Measurements from ENCODE around the gene SLCO3A1. TPM values are rescaled to one million over a fixed set of nuclear protein-coding genes. Genes with fewer than 3 reads are reported as not detected.

The SLCO3A1 gene
- total RNA-seq, 4 donors from 2014 or later, result 12.1 to 22.3 (median 13.5) TPM

DNA sequence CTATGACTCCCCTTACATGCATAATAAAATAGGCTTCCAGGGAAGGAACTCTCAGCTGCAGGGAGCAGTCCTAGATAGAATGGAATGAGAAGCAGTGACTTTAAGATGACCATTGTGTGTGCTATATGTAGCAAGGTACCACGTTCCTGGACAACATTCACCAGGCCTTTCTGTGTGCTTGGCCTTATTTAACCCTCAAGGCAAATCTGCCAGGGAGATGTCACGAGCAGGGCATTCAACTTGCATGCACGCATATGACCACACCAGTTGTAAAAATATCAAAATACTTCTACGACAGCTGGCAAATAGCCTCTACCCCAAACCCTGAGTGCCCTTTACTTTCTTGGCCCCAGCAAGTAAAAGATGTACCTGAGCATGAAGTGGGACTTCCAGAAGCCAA lies 342.8 kb downstream of the SLCO3A1 start:
- no peak for TF ChIP-seq CTCF (IDR thresholded peaks at IDR 0.05; ENCODE audit: low read depth)

DNA sequence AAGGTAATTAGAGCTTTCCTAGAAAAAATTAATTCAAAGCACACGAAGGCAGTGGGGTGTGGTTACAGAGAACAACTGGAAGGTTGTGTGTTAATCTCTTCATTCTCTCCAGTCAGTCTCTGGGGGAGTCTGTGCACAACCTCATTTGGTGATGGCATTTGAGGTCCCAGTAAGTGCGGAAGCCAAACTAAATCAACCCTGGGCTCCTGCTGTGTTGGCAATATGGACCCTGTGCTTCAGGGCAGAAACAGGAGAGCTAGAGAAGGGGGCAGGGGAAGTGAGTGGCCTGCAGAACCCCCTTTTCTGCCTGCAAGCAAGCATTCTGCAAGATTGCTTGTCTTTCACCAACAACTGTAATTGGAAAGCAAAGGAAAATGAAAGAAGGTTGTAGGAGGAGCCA lies 344.2 kb downstream of the SLCO3A1 start:
- TF ChIP-seq CTCF (IDR thresholded peaks at IDR 0.05; ENCODE audit: low read depth), result no peak

DNA sequence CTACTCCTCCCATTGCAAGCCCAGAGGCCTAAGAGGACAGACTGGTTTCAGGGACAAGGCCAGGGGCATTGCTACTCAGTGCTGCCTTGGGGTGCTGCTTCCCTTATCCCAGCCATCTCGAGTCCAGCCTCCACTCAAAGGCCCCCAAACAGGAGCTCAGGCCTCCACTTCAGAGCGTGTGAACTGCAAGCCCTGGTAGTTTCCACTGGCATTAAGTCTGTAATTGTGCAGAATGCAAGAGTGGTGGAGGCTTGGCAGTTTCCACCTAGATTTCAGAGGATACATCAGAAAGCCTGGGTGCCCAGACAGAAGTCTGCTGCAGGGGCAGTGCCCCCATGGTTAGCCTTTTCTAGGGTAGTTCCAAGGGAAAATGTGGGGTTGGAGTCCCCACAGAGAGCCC lies 347.4 kb downstream of the SLCO3A1 start:
- TF ChIP-seq CTCF (IDR thresholded peaks at IDR 0.05; ENCODE audit: low read depth), result no peak

DNA sequence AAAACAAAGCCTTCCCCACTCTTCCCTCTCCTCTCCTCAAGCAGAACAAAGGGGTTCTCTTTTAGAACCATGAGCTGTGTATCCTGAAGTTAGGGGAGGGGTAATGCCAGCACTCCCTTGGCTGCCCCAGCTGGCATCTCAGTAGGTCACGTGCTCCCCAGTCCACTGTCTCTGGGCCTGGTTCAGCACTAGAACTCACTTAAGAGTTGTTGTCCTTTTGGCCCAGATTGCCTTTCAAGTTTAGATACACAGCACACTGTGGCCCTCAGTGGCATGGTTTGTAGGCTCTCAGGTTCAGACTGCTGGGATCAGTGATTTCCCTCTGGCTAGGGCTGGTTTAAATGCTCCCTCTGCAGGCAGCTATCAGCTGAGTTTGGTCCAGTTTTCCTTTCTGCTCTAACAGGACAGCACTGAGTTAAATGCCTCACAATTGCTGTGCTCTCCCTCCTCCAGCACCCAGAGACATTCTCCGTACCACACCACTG lies 351.8 kb downstream of the SLCO3A1 start:
- no peak for TF ChIP-seq CTCF (IDR thresholded peaks at IDR 0.05; ENCODE audit: low read depth)

Measured in subcutaneous adipose tissue (tissue), 4 donors.